Adrenal gland (tissue), 5 donors: ENCODE data around the gene C16orf78.

ENCODE experiments used
- CTCF ChIP-seq, 6 experiments: fragments of 450-650 bp in 4 of 6; fragments of 200-600 bp in 2 of 6; sonication (generic) in 1 of 6; IDR thresholded peaks; 1 replicate in 5 of 6; 2 replicates in 1 of 6; pipeline versions ENCODE4 v1.5.1 to v1.8.0; 2016 to 2021; ENCODE audit warnings: antibody characterized with exemption in 6 of 6, mild to moderate bottlenecking in 2 of 6, moderate library complexity in 1 of 6
- POLR2A ChIP-seq, 2 donors: fragments of 450-650 bp; IDR thresholded peaks; one replicate each; pipeline ENCODE4 v1.6.1; 2017; ENCODE audit warnings: antibody characterized with exemption in 2 of 2, mild to moderate bottlenecking in 2 of 2, moderate library complexity in 1 of 2
- donor health status: DM: no; HTN: no; CAD: no.

- no peak for TF ChIP-seq CTCF (IDR thresholded peaks at IDR 0.05)
- no peak for TF ChIP-seq POLR2A (IDR thresholded peaks at IDR 0.05)
Observed at GRCh38 chr16:49332589-49333258, 40.9 kb upstream of the C16orf78 start.
